ENCODE results near the gene IL10RA. TPM values are rescaled to one million over a fixed set of nuclear protein-coding genes. Genes with fewer than 3 reads are reported as not detected.

IL10RA gene
- total and polyA plus RNA-seq, 2 experiments from 2014 or later = 0.10 TPM; not detected in 1

DNA sequence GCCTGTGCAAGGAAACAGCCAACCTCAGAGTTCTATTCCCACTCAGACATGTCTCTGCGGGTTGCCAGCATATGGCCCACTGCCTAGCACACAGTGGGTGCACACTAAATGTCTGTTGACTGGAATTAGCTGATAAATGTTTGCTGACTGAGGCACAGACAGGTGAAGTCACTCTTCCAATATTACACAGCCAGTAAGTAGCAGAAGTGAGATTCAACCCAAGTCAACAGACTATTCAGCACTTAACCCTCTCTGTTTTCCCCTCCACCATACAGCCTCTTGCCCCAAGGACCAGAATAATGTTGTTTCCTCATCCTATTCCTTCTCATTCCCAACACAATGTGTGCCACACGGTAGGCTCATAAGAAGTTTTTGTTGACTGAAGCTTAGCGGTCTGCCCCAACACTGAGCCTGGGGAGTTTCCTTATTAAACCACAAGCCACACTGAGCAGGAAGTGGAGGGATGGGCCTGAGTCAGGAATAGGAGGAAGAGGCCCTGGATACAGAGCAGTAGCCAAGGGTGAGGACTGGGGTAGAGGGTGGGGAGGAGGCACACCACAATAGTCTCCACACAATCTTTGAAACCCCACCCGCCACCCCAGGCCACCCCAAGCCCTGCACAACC, 15.7 kb upstream of the IL10RA start:
- Histone ChIP-seq H3K9me2 (ENCODE audit: insufficient read depth) (no peaks in the 10 kb centered on the region), H3K4me3 (no peak overlapping the region), H3K36me3 (ENCODE audit: insufficient read depth) (no peaks in the 10 kb centered on the region), H4K20me1 (replicated peaks; ENCODE audit: insufficient read depth) (no peaks in the 10 kb centered on the region), H3K27ac (ENCODE audit: low read depth) (no peak overlapping the region), H2AFZ (no peak overlapping the region), H3K79me2 (replicated peaks; ENCODE audit: insufficient read depth) (no peaks in the 10 kb centered on the region), H3F3A (replicated peaks; ENCODE audit: low read depth) (no peaks in the 10 kb centered on the region), H3K4me1 (ENCODE audit: insufficient read depth) (no peaks in the 10 kb centered on the region), H3K4me2 (no peak overlapping the region), H3K27me3 (ENCODE audit: insufficient read depth) (no peaks in the 10 kb centered on the region)
- H3K36me3 Mint-ChIP-seq (ENCODE audit: low read depth) = no peaks in the 10 kb centered on the region
- peaks cover 6% of the 10 kb centered on the region for H3K27me3 Mint-ChIP-seq (ENCODE audit: insufficient read depth, low read depth, poor library complexity)
- no peak overlapping the region for H3K27ac Mint-ChIP-seq
- DNase-seq (ENCODE audit: low spot score) (no peak), ATAC-seq (no peak)
- TF ChIP-seq EZH2 (IDR thresholded peaks at IDR 0.05; ENCODE audit: low read depth, unreplicated experiment) (no peak), ZNF114 (CRISPR knock-in tag; IDR thresholded peaks at IDR 0.05) (no peak), EZH2phosphoT487 (IDR thresholded peaks at IDR 0.05; ENCODE audit: unreplicated experiment) (no peak), STAT1 (IDR thresholded peaks at IDR 0.05; ENCODE audit: unreplicated experiment) (no peak), CREB1 (CRISPR knock-in tag; IDR thresholded peaks at IDR 0.05; ENCODE audit: low read depth) (no peak), JUNB (IDR thresholded peaks at IDR 0.05; ENCODE audit: unreplicated experiment) (no peak), ZNF331 (CRISPR knock-in tag; IDR thresholded peaks at IDR 0.05; ENCODE audit: low read depth) (no peak)
- TF ChIP-seq, protein P1, sequence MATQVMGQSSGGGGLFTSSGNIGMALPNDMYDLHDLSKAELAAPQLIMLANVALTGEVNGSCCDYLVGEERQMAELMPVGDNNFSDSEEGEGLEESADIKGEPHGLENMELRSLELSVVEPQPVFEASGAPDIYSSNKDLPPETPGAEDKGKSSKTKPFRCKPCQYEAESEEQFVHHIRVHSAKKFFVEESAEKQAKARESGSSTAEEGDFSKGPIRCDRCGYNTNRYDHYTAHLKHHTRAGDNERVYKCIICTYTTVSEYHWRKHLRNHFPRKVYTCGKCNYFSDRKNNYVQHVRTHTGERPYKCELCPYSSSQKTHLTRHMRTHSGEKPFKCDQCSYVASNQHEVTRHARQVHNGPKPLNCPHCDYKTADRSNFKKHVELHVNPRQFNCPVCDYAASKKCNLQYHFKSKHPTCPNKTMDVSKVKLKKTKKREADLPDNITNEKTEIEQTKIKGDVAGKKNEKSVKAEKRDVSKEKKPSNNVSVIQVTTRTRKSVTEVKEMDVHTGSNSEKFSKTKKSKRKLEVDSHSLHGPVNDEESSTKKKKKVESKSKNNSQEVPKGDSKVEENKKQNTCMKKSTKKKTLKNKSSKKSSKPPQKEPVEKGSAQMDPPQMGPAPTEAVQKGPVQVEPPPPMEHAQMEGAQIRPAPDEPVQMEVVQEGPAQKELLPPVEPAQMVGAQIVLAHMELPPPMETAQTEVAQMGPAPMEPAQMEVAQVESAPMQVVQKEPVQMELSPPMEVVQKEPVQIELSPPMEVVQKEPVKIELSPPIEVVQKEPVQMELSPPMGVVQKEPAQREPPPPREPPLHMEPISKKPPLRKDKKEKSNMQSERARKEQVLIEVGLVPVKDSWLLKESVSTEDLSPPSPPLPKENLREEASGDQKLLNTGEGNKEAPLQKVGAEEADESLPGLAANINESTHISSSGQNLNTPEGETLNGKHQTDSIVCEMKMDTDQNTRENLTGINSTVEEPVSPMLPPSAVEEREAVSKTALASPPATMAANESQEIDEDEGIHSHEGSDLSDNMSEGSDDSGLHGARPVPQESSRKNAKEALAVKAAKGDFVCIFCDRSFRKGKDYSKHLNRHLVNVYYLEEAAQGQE (IDR thresholded peaks at IDR 0.05; ENCODE audit: unreplicated experiment) = no peak
- TF ChIP-seq, protein P2, sequence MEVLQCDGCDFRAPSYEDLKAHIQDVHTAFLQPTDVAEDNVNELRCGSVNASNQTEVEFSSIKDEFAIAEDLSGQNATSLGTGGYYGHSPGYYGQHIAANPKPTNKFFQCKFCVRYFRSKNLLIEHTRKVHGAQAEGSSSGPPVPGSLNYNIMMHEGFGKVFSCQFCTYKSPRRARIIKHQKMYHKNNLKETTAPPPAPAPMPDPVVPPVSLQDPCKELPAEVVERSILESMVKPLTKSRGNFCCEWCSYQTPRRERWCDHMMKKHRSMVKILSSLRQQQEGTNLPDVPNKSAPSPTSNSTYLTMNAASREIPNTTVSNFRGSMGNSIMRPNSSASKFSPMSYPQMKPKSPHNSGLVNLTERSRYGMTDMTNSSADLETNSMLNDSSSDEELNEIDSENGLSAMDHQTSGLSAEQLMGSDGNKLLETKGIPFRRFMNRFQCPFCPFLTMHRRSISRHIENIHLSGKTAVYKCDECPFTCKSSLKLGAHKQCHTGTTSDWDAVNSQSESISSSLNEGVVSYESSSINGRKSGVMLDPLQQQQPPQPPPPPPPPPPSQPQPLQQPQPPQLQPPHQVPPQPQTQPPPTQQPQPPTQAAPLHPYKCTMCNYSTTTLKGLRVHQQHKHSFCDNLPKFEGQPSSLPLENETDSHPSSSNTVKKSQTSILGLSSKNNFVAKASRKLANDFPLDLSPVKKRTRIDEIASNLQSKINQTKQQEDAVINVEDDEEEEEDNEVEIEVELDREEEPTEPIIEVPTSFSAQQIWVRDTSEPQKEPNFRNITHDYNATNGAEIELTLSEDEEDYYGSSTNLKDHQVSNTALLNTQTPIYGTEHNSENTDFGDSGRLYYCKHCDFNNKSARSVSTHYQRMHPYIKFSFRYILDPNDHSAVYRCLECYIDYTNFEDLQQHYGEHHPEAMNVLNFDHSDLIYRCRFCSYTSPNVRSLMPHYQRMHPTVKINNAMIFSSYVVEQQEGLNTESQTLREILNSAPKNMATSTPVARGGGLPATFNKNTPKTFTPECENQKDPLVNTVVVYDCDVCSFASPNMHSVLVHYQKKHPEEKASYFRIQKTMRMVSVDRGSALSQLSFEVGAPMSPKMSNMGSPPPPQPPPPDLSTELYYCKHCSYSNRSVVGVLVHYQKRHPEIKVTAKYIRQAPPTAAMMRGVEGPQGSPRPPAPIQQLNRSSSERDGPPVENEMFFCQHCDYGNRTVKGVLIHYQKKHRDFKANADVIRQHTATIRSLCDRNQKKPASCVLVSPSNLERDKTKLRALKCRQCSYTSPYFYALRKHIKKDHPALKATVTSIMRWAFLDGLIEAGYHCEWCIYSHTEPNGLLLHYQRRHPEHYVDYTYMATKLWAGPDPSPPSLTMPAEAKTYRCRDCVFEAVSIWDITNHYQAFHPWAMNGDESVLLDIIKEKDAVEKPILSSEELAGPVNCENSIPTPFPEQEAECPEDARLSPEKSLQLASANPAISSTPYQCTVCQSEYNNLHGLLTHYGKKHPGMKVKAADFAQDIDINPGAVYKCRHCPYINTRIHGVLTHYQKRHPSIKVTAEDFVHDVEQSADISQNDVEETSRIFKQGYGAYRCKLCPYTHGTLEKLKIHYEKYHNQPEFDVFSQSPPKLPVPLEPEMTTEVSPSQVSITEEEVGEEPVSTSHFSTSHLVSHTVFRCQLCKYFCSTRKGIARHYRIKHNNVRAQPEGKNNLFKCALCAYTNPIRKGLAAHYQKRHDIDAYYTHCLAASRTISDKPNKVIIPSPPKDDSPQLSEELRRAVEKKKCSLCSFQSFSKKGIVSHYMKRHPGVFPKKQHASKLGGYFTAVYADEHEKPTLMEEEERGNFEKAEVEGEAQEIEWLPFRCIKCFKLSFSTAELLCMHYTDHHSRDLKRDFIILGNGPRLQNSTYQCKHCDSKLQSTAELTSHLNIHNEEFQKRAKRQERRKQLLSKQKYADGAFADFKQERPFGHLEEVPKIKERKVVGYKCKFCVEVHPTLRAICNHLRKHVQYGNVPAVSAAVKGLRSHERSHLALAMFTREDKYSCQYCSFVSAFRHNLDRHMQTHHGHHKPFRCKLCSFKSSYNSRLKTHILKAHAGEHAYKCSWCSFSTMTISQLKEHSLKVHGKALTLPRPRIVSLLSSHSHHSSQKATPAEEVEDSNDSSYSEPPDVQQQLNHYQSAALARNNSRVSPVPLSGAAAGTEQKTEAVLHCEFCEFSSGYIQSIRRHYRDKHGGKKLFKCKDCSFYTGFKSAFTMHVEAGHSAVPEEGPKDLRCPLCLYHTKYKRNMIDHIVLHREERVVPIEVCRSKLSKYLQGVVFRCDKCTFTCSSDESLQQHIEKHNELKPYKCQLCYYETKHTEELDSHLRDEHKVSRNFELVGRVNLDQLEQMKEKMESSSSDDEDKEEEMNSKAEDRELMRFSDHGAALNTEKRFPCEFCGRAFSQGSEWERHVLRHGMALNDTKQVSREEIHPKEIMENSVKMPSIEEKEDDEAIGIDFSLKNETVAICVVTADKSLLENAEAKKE (CRISPR knock-in tag; IDR thresholded peaks at IDR 0.05) = no peak
- no peak overlapping the region for H3K4me3 Mint-ChIP-seq
- no peaks in the 10 kb centered on the region for H3K4me1 Mint-ChIP-seq
- H3K9me3 Mint-ChIP-seq = no peaks in the 10 kb centered on the region
